Subcutaneous adipose tissue (tissue), 4 donors: ENCODE data around the gene FAM168B. TPM values are rescaled to one million over a fixed set of nuclear protein-coding genes. Genes with fewer than 3 reads are reported as not detected.

ENCODE experiments used
- CTCF ChIP-seq: fragments of 450-650 bp; IDR thresholded peaks from one replicate; pipeline ENCODE4 v1.5.1; 2016; ENCODE audit warnings: low read depth, mild to moderate bottlenecking, control low read depth, antibody characterized with exemption, moderate library complexity
- total RNA-seq, 4 donors: library from RNA; depleted of rRNA; stranded (reverse); fragments of >200 nt; gene quantifications; one replicate each; pipeline ENCODE4 v1.1.0, GENCODE V29; 2016

Gene FAM168B
- total RNA-seq, 4 donors from 2014 or later, result 72.1 to 107 (median 87.2) TPM

GRCh38 chr2:131036696-131037397, 56.4 kb downstream of the FAM168B start:
- TF ChIP-seq CTCF, result no peak

- TF ChIP-seq CTCF, result no peak
Measured at GRCh38 chr2:131036269-131036668, 57.0 kb downstream of the FAM168B start.

- no peak for TF ChIP-seq CTCF
Measured at GRCh38 chr2:131035826-131036231, 57.4 kb downstream of the FAM168B start.

GRCh38 chr2:131035112-131035825, 58.0 kb downstream of the FAM168B start:
- TF ChIP-seq CTCF, result no peak

GRCh38 chr2:131034122-131035051, 58.9 kb downstream of the FAM168B start:
- TF ChIP-seq CTCF, result no peak

GRCh38 chr2:131033786-131034121, 59.5 kb downstream of the FAM168B start:
- TF ChIP-seq CTCF, result no peak

- TF ChIP-seq CTCF, result no peak
Measured at GRCh38 chr2:131032393-131032836, 60.8 kb downstream of the FAM168B start.
